ENCODE data around the gene PHGDH. TPM values are rescaled to one million over a fixed set of nuclear protein-coding genes. Genes with fewer than 3 reads are reported as not detected.

PHGDH gene
- total and polyA plus RNA-seq, 9 of the 15 experiments (the other 6 are each of a cell fraction or from before 2014, with no cell fraction given): 6.7 to 84.2 (median 36.2) TPM

- intact Hi-C loops (cut with micrococcal nuclease): no loop called here
- Histone ChIP-seq H3K9ac (ENCODE audit: insufficient read depth in 1 of 2, low read depth in 2 of 2, low read length in 2 of 2) (no peak overlapping the region), H2AFZ (ENCODE audit: low read depth, low read length) (no peak overlapping the region), H3K4me1 (replicated peaks in 1 of 2; ENCODE audit: control insufficient read depth in 2 of 2, insufficient read depth in 2 of 2, low read length in 2 of 2) (no peaks in the 10 kb centered on the region), H3K4me2 (ENCODE audit: insufficient read depth, low read length) (no peak overlapping the region), H3K27me3 (ENCODE audit: control insufficient read depth in 2 of 2, insufficient read depth in 2 of 2, low read length in 2 of 2) (peaks cover 7 to 11% of the 10 kb centered on the region in 2 experiments; a peak in 4 of 5 replicates), H3K36me3 (ENCODE audit: control insufficient read depth, insufficient read depth, low read length) (no peaks in the 10 kb centered on the region), H3K4me3 (no peak overlapping the region), H3K9me3 (replicated peaks; ENCODE audit: control insufficient read depth, insufficient read depth, low read depth, low read length) (no peaks in the 10 kb centered on the region), H3K27ac (ENCODE audit: extremely low read depth, low read depth, low read length) (no peak overlapping the region), H3K9me1 (ENCODE audit: control insufficient read depth, insufficient read depth, low read length) (no peaks in the 10 kb centered on the region), H4K20me1 (replicated peaks; ENCODE audit: control insufficient read depth, insufficient read depth, low read length) (no peaks in the 10 kb centered on the region), H3K79me2 (ENCODE audit: control insufficient read depth, insufficient read depth, low read length) (no peaks in the 10 kb centered on the region)
- no peak for ATAC-seq
- in situ Hi-C loops (cut with MboI): no loop called here
- WGBS (ENCODE audit: insufficient coverage, low coverage, missing lambda C conversion rate): 0% methylated on average over 4 of the region's 4 CpGs
- CTCF ChIA-PET (ENCODE audit: low intra/inter-chr PET ratio): no interaction called here
- no peak for DNase-seq (ENCODE audit: extremely low read depth in 1 of 4, low spot score in 3 of 4)
- TF ChIP-seq PBX2 (CRISPR knock-in tag; IDR thresholded peaks at IDR 0.05; ENCODE audit: low read depth): no peak
- 0 out of 2 replicates have a peak, but pooled peaks have one; percentile 6 for TF ChIP-seq PBX2 (tag; conservative IDR thresholded peaks at IDR 0.05; ENCODE audit: low read depth)
- TF ChIP-seq POLR3A (IDR thresholded peaks at IDR 0.05; ENCODE audit: borderline replicate concordance, extremely low read depth, insufficient read depth, insufficient read length): no peak
- no peak for TF ChIP-seq HDAC3 (IDR thresholded peaks at IDR 0.05; ENCODE audit: borderline replicate concordance, partially characterized antibody)
- no peak for TF ChIP-seq CREB1 (IDR thresholded peaks at IDR 0.05)
- TF ChIP-seq CREB1 (CRISPR knock-in tag; IDR thresholded peaks at IDR 0.05): no peak
- TF ChIP-seq ZNF407 (IDR thresholded peaks at IDR 0.05; ENCODE audit: low read depth): no peak
- no peak for TF ChIP-seq GABPA (tag; conservative IDR thresholded peaks at IDR 0.05; ENCODE audit: low read depth)
- BruUV-seq (replicated peaks): no TSS peak
- POLR2A ChIA-PET: interaction anchor here (0.5 to 1.2 kb wide), 2 partner anchors 22 to 89 kb away, joined by 3 read pairs; no protein-coding TSS in a partner anchor
- no peak for FAIRE-seq
These were observed 54.6 kb downstream of the PHGDH start for GRCh38 chr1:119766374-119766794.

All from K562 (cell line).